HEK293T (cell line): ENCODE results near the gene LIPN.

Experiments
- HDGF ChIP-seq: fragments of 450-650 bp; IDR thresholded peaks from 2 replicates; pipeline ENCODE4 v1.6.1; 2017; ENCODE audit warnings: antibody characterized with exemption, borderline replicate concordance
- LEF1 ChIP-seq: fragments of 450-650 bp; IDR thresholded peaks from 2 replicates; pipeline ENCODE4 v1.6.1; 2017; ENCODE audit warnings: mild to moderate bottlenecking, borderline replicate concordance
- NFRKB ChIP-seq: fragments of 450-650 bp; IDR thresholded peaks from 2 replicates; pipeline ENCODE4 v1.6.1; 2016; ENCODE audit warnings: mild to moderate bottlenecking, moderate library complexity
- SP1 ChIP-seq: fragments of 450-650 bp; IDR thresholded peaks from 2 replicates; pipeline ENCODE4 v1.6.1; 2017
- TARDBP ChIP-seq: fragments of 450-650 bp; IDR thresholded peaks from 2 replicates; pipeline ENCODE4 v1.6.1; 2016

GRCh38 chr10:88803641-88804040, 43.8 kb downstream of the LIPN start:
- TF ChIP-seq SP1 (no peak), NFRKB (no peak), LEF1 (no peak), TARDBP (no peak), HDGF (no peak)
